Endometrial microvascular endothelial cells (primary cell): ENCODE data around the gene KLC4. TPM values are rescaled to one million over a fixed set of nuclear protein-coding genes. Genes with fewer than 3 reads are reported as not detected.
"Not testable (repeated sequence)": the region's sequence is repeated elsewhere in the genome, so short reads cannot be mapped to it uniquely, and the experiment has no call there.

Experiments used
- in situ Hi-C: cut with HindIII; loops from 2 replicates; pipeline ENCODE4 v1.10.0; 2017; ENCODE audit warnings: low sequenced_read_pairs, low pct_unique_long_range_greater_than_20kb; ENCODE audit errors: inconsistent ontology term
- total RNA-seq: library from RNA; depleted of rRNA; stranded (reverse); fragments of >200 nt; gene quantifications from one replicate; pipeline ENCODE4 v1.2.3, GENCODE V29; 2015; ENCODE audit errors: inconsistent ontology term

Gene KLC4
- total RNA-seq, 1 donor from 2014 or later = 18.6 TPM

GRCh38 chr6:43060034-43060754 lies 763 bp downstream of the KLC4 start:
- in situ Hi-C loops = no loop called here

GRCh38 chr6:43060755-43061633 lies 1.6 kb downstream of the KLC4 start:
- in situ Hi-C loops = no loop called here

- in situ Hi-C loops = no loop called here
Measured at GRCh38 chr6:43061861-43062260, 2.4 kb downstream of the KLC4 start.

- in situ Hi-C loops = no loop called here
Measured at GRCh38 chr6:43062818-43063217, 3.4 kb downstream of the KLC4 start.

GRCh38 chr6:43070028-43070632 lies 10.7 kb downstream of the KLC4 start:
- in situ Hi-C loops = no loop called here

GRCh38 chr6:43074847-43075669 lies 15.6 kb downstream of the KLC4 start:
- in situ Hi-C loops = no loop called here

- in situ Hi-C loops = no loop called here
Measured at GRCh38 chr6:43075670-43076463, 16.4 kb downstream of the KLC4 start, which contains the start of gene PTK7. Gene PTK7, plus strand, starts transcription at chr6:43076314. Its CDS starts 175 bp downstream, at chr6:43076489.

- in situ Hi-C loops = no loop called here
Measured at GRCh38 chr6:43076464-43077332, 17.3 kb downstream of the KLC4 start.

- in situ Hi-C loops = no loop called here
Measured at GRCh38 chr6:43077333-43077809, 17.9 kb downstream of the KLC4 start.

- in situ Hi-C loops = no loop called here
Measured at GRCh38 chr6:43077981-43078511, 18.6 kb downstream of the KLC4 start.

GRCh38 chr6:43078691-43079090 lies 19.3 kb downstream of the KLC4 start:
- in situ Hi-C loops = no loop called here

- in situ Hi-C loops = no loop called here
Measured at GRCh38 chr6:43081043-43081442, 21.6 kb downstream of the KLC4 start.

GRCh38 chr6:43081922-43082321 lies 22.5 kb downstream of the KLC4 start:
- in situ Hi-C loops = not testable (repeated sequence)

GRCh38 chr6:43082806-43083655 lies 23.6 kb downstream of the KLC4 start:
- in situ Hi-C loops = no loop called here

GRCh38 chr6:43086022-43086658 lies 26.7 kb downstream of the KLC4 start:
- in situ Hi-C loops = no loop called here

GRCh38 chr6:43088654-43089056 lies 29.2 kb downstream of the KLC4 start:
- in situ Hi-C loops = no loop called here
